TTC549 (cell line): Measurements from ENCODE around the gene MYBPC2.
"Not testable (repeated sequence)": the region's sequence is repeated elsewhere in the genome, so short reads cannot be mapped to it uniquely, and the experiment has no call there.

Source experiments
- FAIRE-seq: peaks from 2 replicates; lab custom pipeline; 2012; peaks lifted over from hg19 to GRCh38; lab: Jason Lieb, UNC

Gene MYBPC2

GRCh38 chr19:50459638-50460037 lies 26.9 kb downstream of the MYBPC2 start:
- FAIRE-seq, result no peak

- no peak for FAIRE-seq
Observed at GRCh38 chr19:50460161-50460765, 27.6 kb downstream of the MYBPC2 start.

GRCh38 chr19:50461066-50461875 lies 28.6 kb downstream of the MYBPC2 start:
- FAIRE-seq, result no peak

GRCh38 chr19:50462970-50463369 lies 30.3 kb downstream of the MYBPC2 start:
- FAIRE-seq, result no peak

- FAIRE-seq, result no peak
Observed at GRCh38 chr19:50464348-50464747, 31.7 kb downstream of the MYBPC2 start.

- no peak for FAIRE-seq
Observed at GRCh38 chr19:50465000-50465399, 32.3 kb downstream of the MYBPC2 start.

- FAIRE-seq, result no peak
Observed at GRCh38 chr19:50465986-50466705, 33.5 kb downstream of the MYBPC2 start.

- FAIRE-seq, result no peak
Observed at GRCh38 chr19:50466706-50467039, 34.0 kb downstream of the MYBPC2 start.

- FAIRE-seq, result no peak
Observed at GRCh38 chr19:50467566-50467965, 34.9 kb downstream of the MYBPC2 start.

GRCh38 chr19:50468818-50469217 lies 36.1 kb downstream of the MYBPC2 start:
- no peak for FAIRE-seq

GRCh38 chr19:50473336-50473735 lies 40.6 kb downstream of the MYBPC2 start:
- not testable (repeated sequence) for FAIRE-seq

GRCh38 chr19:50475101-50475568 lies 42.4 kb downstream of the MYBPC2 start:
- FAIRE-seq, result no peak

- no peak for FAIRE-seq
Observed at GRCh38 chr19:50475736-50476223, 43.1 kb downstream of the MYBPC2 start.

- FAIRE-seq, result no peak
Observed at GRCh38 chr19:50476224-50476906, 43.7 kb downstream of the MYBPC2 start, which contains the start of the genes EMC10 and GARIN5A. TSS of gene EMC10 (plus strand) at chr19:50476507. CDS start at chr19:50476545, 38 bp downstream. TSS of gene GARIN5A (minus strand) at chr19:50476848. CDS start at chr19:50476388, 460 bp downstream.

GRCh38 chr19:50476907-50477238 lies 44.2 kb downstream of the MYBPC2 start:
- no peak for FAIRE-seq

- FAIRE-seq, result no peak
Observed at GRCh38 chr19:50477751-50478515, 45.2 kb downstream of the MYBPC2 start.

- FAIRE-seq, result no peak
Observed at GRCh38 chr19:50478901-50479715, 46.4 kb downstream of the MYBPC2 start.

- no peak for FAIRE-seq
Observed at GRCh38 chr19:50479761-50480251, 47.1 kb downstream of the MYBPC2 start.

GRCh38 chr19:50480281-50481111 lies 47.8 kb downstream of the MYBPC2 start:
- no peak for FAIRE-seq
